ENCODE data around the gene NUCKS1.

- no peak for TF ChIP-seq ARNTL (CRISPR knock-in tag; IDR thresholded peaks at IDR 0.05; ENCODE audit: borderline replicate concordance, low read depth)
- TF ChIP-seq CREB5 (CRISPR knock-in tag; IDR thresholded peaks at IDR 0.05; ENCODE audit: low read depth), result no peak
- no peak for TF ChIP-seq TOX (CRISPR knock-in tag; IDR thresholded peaks at IDR 0.05; ENCODE audit: borderline replicate concordance)
- no peak for TF ChIP-seq TCF4 (CRISPR knock-in tag; IDR thresholded peaks at IDR 0.05; ENCODE audit: borderline replicate concordance)
Measured at GRCh38 chr1:205676002-205676401, 74.0 kb downstream of the NUCKS1 start.
